ENCODE measurements around the gene ZNF850. TPM values are rescaled to one million over a fixed set of nuclear protein-coding genes. Genes with fewer than 3 reads are reported as not detected.

The ZNF850 gene
- total and polyA plus RNA-seq, 2 of the 13 experiments (the other 11 are each of a cell fraction or from before 2014, with no cell fraction given): 0.78 to 6.6 TPM

GRCh38 chr19:36707134-36707533 lies 65.5 kb downstream of the ZNF850 start (continued):
- TF ChIP-seq ZNF407 (CRISPR knock-in tag; IDR thresholded peaks at IDR 0.05; ENCODE audit: not compliant biosample characterization) (no peak), MXD4 (CRISPR knock-in tag; IDR thresholded peaks at IDR 0.05) (no peak), SOX5 (CRISPR knock-in tag; IDR thresholded peaks at IDR 0.05; ENCODE audit: borderline replicate concordance) (no peak), ZNF530 (CRISPR knock-in tag; IDR thresholded peaks at IDR 0.05; ENCODE audit: low read depth) (no peak), PATZ1 (CRISPR knock-in tag; IDR thresholded peaks at IDR 0.05) (no peak), ATAD3A (CRISPR knock-in tag; IDR thresholded peaks at IDR 0.05) (no peak), KDM3A (CRISPR knock-in tag; IDR thresholded peaks at IDR 0.05; ENCODE audit: low read depth) (no peak), MLLT10 (CRISPR knock-in tag; IDR thresholded peaks at IDR 0.05) (no peak)
